ENCODE results near the gene PEMT. TPM values are rescaled to one million over a fixed set of nuclear protein-coding genes. Genes with fewer than 3 reads are reported as not detected.
"Not testable (repeated sequence)": the region's sequence is repeated elsewhere in the genome, so short reads cannot be mapped to it uniquely, and the experiment has no call there.

The PEMT gene
- total RNA-seq, 4 donors from 2014 or later, result 17.7 to 24.8 (median 20.6) TPM

- Histone ChIP-seq H3K9me3 (no peaks in the 10 kb centered on the region), H3K27me3 (no peaks in the 10 kb centered on the region), H3K4me3 (no peak overlapping the region), H3K36me3 (peaks cover 8 to 81% (median 43%) of the 10 kb centered on the region in 4 donors), H3K27ac (replicated peaks in 1 of 4) (no peak overlapping the region), H3K4me1 (peaks cover 0 to 36% (median 1%) of the 10 kb centered on the region in 4 donors)
- no peak for TF ChIP-seq POLR2AphosphoS5 (IDR thresholded peaks at IDR 0.05)
- no peak for TF ChIP-seq CTCF (IDR thresholded peaks at IDR 0.05)
- no peak for TF ChIP-seq POLR2A (IDR thresholded peaks at IDR 0.05; ENCODE audit: low read depth)
- no peak for TF ChIP-seq EP300 (IDR thresholded peaks at IDR 0.05)
- no peak for DNase-seq (ENCODE audit: extremely low spot score)
- 50% methylated on average over 2 of the region's 2 CpGs for WGBS
- intact Hi-C loops (cut with DNase I), result no loop called here
These were observed 103.5 kb downstream of the PEMT start for GRCh38 chr17:17487998-17488397.

GRCh38 chr17:17486416-17486815 is 105.1 kb downstream of the PEMT start:
- H3K27ac ChIP-seq (replicated peaks in 1 of 4); DNase-seq (ENCODE audit: extremely low spot score); H3K4me3 ChIP-seq; intact Hi-C loops (cut with DNase I); H3K27me3 ChIP-seq; H3K9me3 ChIP-seq: not testable (repeated sequence)
- H3K36me3 ChIP-seq, result peaks cover 4 to 66% (median 27%) of the 10 kb centered on the region in 4 donors
- H3K4me1 ChIP-seq, result peaks cover 8 to 33% (median 9%) of the 10 kb centered on the region in 4 donors
- WGBS, result 94% methylated on average over 12 of the region's 23 CpGs

GRCh38 chr17:17485420-17485819 is 106.1 kb downstream of the PEMT start:
- intact Hi-C loops (cut with DNase I), result no loop called here
- H3K27me3 ChIP-seq, result no peaks in the 10 kb centered on the region
- no peak for DNase-seq (ENCODE audit: extremely low spot score)
- TF ChIP-seq POLR2AphosphoS5 (IDR thresholded peaks at IDR 0.05) (no peak), EP300 (IDR thresholded peaks at IDR 0.05) (no peak), CTCF (IDR thresholded peaks at IDR 0.05) (no peak), POLR2A (IDR thresholded peaks at IDR 0.05; ENCODE audit: low read depth) (no peak)
- no peak overlapping the region for H3K4me3 ChIP-seq
- peaks cover 17 to 43% (median 19%) of the 10 kb centered on the region in 4 donors for H3K4me1 ChIP-seq
- H3K36me3 ChIP-seq, result peaks cover 0 to 59% (median 24%) of the 10 kb centered on the region in 4 donors
- 90% methylated on average over 6 of the region's 6 CpGs for WGBS
- no peak overlapping the region for H3K27ac ChIP-seq (replicated peaks in 1 of 4)
- no peaks in the 10 kb centered on the region for H3K9me3 ChIP-seq

GRCh38 chr17:17484451-17484899 is 107.0 kb downstream of the PEMT start:
- Histone ChIP-seq H3K27ac (replicated peaks in 1 of 4) (no peak overlapping the region), H3K27me3 (no peaks in the 10 kb centered on the region), H3K4me3 (no peak overlapping the region), H3K9me3 (no peaks in the 10 kb centered on the region), H3K4me1 (peaks cover 25 to 49% (median 27%) of the 10 kb centered on the region in 4 donors), H3K36me3 (peaks cover 0 to 57% (median 29%) of the 10 kb centered on the region in 4 donors)
- intact Hi-C loops (cut with DNase I), result no loop called here
- no peak for DNase-seq (ENCODE audit: extremely low spot score)
- no peak for TF ChIP-seq POLR2AphosphoS5 (IDR thresholded peaks at IDR 0.05)
- TF ChIP-seq CTCF (IDR thresholded peaks at IDR 0.05), result no peak
- TF ChIP-seq EP300 (IDR thresholded peaks at IDR 0.05), result no peak
- no peak for TF ChIP-seq POLR2A (IDR thresholded peaks at IDR 0.05; ENCODE audit: low read depth)
- WGBS, result 77% methylated on average over 12 of the region's 12 CpGs

GRCh38 chr17:17481860-17482259 is 109.6 kb downstream of the PEMT start:
- peaks cover 0 to 33% (median 11%) of the 10 kb centered on the region in 4 donors for H3K36me3 ChIP-seq
- H3K4me1 ChIP-seq, result peaks cover 46 to 66% (median 50%) of the 10 kb centered on the region in 4 donors
- no peaks in the 10 kb centered on the region for H3K27me3 ChIP-seq
- no peak for TF ChIP-seq POLR2A (IDR thresholded peaks at IDR 0.05; ENCODE audit: low read depth)
- no peak for TF ChIP-seq CTCF (IDR thresholded peaks at IDR 0.05)
- no peak for TF ChIP-seq POLR2AphosphoS5 (IDR thresholded peaks at IDR 0.05)
- no peak for TF ChIP-seq EP300 (IDR thresholded peaks at IDR 0.05)
- intact Hi-C loops (cut with DNase I), result no loop called here
- DNase-seq (ENCODE audit: extremely low spot score), result no peak
- no peak overlapping the region for H3K4me3 ChIP-seq
- no peaks in the 10 kb centered on the region for H3K9me3 ChIP-seq
- WGBS, result 69% methylated on average over 5 of the region's 5 CpGs
- H3K27ac ChIP-seq (replicated peaks in 1 of 4), result no peak overlapping the region

All from esophagus muscularis mucosa (tissue), 4 donors.